HG03108 (cell line): ENCODE measurements around the gene NPM1.
"Not testable (repeated sequence)": the region's sequence is repeated elsewhere in the genome, so short reads cannot be mapped to it uniquely, and the experiment has no call there.

ENCODE experiments used
- ATAC-seq: cut with Tn5 transposase; IDR thresholded peaks from one replicate; pipeline ENCODE4 v1.9.1; 2021; ENCODE audit warnings: moderate library complexity; ENCODE audit not compliant: unreplicated experiment

Gene NPM1

GRCh38 chr5:171384999-171385398 is 2.6 kb upstream of the NPM1 start:
- not testable (repeated sequence) for ATAC-seq

DNA sequence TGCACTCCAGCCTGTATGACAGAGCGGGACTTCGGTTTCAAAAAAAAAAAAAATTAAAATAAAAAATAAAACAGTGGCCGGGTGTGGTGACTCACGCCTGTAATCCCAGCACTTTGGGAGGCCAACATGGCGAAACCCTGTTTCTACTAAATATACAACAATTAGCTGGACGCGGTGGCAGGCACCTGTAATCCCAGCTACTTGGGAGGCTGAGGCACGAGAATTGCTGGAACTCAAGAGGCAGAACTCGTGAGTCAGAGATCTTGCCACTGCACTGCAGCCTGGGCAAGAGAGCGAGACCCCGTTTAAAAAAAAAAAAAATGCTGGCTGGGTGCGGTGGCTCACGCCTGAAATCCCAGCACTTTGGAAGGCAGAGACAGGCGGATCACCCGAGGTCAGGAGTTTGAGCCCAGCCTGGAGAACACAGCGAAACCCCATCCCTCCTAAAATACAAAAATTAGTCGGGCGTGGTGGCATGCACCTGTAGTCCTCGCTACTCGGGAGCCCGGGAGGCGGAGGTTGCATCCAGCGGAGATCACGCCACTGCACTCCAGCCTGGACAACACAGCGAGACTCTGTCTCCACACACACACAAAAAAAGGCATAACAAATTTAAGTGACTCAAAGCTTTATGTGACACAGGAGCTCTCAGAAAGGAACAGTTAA is 1.5 kb upstream of the NPM1 start:
- no peak for ATAC-seq

- ATAC-seq: no peak
Measured at GRCh38 chr5:171386861-171387344, 746 bp upstream of the NPM1 start.

- ATAC-seq: peak; percentile 30
Measured at GRCh38 chr5:171387970-171388815, 544 bp downstream of the NPM1 start.

DNA sequence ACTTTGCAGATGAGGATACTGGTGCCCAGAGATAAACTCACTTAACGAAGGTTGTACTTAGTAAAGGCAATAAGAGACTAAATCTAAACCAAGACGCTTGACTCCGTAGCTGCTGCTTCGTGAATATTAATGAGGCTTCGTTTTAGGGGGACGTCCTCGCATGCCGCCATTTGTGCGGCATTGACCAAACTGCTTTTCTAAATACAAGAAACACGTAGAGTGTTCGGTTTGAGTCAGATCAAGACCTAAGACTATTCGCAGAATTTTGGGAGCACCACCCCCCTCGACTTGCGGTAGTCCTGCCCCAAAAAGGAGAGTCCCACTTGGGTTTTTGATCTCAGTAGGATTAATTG is 1.1 kb downstream of the NPM1 start:
- no peak for ATAC-seq

GRCh38 chr5:171390883-171391677 is 3.4 kb downstream of the NPM1 start:
- ATAC-seq: no peak

DNA sequence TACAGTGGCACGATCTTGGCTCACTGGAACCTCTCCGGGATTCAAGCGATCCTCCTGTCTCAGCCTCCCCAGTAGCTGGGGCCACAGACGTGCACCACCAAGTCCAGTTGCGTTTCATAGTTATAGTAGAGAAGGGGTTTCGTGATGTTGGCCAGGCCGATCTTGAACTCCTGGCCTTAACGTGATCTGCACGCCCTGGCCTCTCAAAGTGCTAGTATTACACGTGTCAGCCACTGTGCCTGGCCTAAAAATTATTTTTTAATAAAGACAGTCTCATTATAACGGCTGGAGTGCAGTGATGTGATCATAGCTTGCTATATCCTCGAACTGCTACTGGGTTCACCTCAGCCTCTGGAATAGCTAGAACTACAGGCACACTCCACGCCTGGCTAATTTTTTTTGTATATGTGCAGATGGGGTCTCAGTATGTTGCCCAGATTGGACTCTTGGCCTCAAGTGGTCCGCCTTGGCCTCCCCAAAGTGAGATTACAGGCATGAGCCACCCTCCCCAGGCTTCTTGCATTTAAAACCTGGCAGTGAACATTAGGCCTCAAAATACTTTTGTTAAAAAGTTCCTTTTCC is 4.4 kb downstream of the NPM1 start:
- ATAC-seq: no peak

GRCh38 chr5:171392585-171393159 is 5.0 kb downstream of the NPM1 start:
- no peak for ATAC-seq

- no peak for ATAC-seq
Measured at GRCh38 chr5:171395042-171395441, 7.4 kb downstream of the NPM1 start.

DNA sequence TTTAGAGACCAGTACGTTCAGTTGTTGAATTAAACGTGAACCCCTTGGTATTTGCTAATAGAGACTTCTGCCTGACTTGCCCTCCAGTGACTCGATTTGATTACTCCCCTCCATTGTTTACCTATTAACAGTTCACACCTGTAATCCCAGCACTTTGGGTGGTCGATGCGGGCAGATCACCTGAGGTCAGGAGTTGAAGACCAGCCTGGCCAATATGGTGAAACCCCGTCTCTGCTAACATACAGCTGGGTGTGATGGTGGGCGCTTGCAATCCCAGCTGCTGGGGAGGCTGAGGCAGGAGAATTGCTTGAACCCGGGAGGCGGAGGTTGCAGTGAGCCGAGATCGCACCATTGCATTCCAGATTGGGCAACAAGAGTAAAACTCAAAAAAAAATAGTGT is 8.9 kb downstream of the NPM1 start:
- ATAC-seq: not testable (repeated sequence)

- ATAC-seq: no peak
Measured at GRCh38 chr5:171397190-171397589, 9.5 kb downstream of the NPM1 start.

- ATAC-seq: no peak
Measured at GRCh38 chr5:171397599-171397998, 9.9 kb downstream of the NPM1 start.

- not testable (repeated sequence) for ATAC-seq
Measured at GRCh38 chr5:171398660-171399059, 11.0 kb downstream of the NPM1 start.

GRCh38 chr5:171400169-171400568 is 12.5 kb downstream of the NPM1 start:
- ATAC-seq: no peak

GRCh38 chr5:171401167-171401947 is 13.7 kb downstream of the NPM1 start:
- ATAC-seq: no peak

GRCh38 chr5:171402751-171403150 is 15.1 kb downstream of the NPM1 start:
- not testable (repeated sequence) for ATAC-seq

- no peak for ATAC-seq
Measured at GRCh38 chr5:171405615-171406014, 18.0 kb downstream of the NPM1 start.

- no peak for ATAC-seq
Measured at GRCh38 chr5:171407234-171407633, 19.6 kb downstream of the NPM1 start.

DNA sequence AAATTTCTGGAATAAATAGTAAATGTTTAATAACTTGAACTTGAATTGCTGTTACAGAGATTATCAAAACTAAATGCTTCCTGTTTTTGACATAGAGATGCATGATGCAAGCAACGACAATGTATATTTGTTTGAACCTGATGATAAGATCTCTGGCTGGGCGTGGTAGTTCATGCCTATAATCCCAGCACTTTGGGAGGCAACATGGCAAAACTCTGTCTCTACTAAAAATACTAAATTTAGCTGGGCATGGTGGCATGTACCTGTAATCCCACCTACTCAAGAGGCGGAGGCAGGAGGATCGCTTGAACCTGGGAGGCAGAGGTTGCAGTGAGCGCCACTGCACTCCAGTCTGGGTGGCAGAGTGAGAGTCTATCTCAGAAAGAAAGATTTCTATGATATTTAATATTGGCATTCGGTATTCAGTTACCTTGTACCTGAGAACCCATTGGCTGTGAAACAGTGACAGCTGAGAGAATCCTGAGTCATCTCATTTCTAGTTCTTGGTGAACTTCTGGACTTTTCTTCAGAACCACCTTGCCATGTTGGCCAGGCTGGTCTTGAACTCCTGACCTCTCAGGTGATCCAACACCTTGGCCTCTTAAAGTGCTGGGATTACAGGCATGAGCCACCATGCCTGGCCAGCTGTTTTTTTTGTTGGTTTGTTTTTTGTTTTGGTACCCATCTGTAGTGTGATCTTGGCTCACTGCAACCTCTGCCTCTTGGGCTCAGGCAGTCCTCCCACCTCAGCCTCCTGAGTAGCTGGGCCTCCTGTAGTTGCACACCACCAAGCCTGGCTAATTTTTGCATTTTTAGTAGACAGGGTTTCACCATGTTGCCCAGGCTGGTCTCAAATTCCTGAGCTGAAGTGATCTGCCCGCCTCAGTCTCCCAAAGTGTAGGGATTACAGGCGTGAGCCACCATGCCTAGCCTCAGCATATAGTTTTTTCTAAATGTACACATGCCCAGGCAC is 21.8 kb downstream of the NPM1 start:
- ATAC-seq: no peak
